SU-DHL-6 (cell line): ENCODE measurements around the gene TRPM8.

Experiments used
- EZH2phosphoT487 ChIP-seq: fragments of 200-600 bp; sonication (generic), shearing (Covaris generic); conservative IDR thresholded peaks from 2 replicates; pipeline ENCODE4 v1.6.1; 2018; ENCODE audit warnings: mild to moderate bottlenecking, antibody characterized with exemption, low read length, moderate library complexity, mixed read lengths
- TF ChIP-seq, protein P1 (sequence below): fragments of 200-600 bp; sonication (generic); IDR thresholded peaks from one replicate; pipeline ENCODE4 v1.5.1; 2017; ENCODE audit warnings: antibody characterized with exemption, mild to moderate bottlenecking, low read length, moderate library complexity; ENCODE audit not compliant: insufficient read depth, poor library complexity, severe bottlenecking

GRCh38 chr2:233929352-233930022 is 12.3 kb downstream of the TRPM8 start:
- TF ChIP-seq, protein P1, sequence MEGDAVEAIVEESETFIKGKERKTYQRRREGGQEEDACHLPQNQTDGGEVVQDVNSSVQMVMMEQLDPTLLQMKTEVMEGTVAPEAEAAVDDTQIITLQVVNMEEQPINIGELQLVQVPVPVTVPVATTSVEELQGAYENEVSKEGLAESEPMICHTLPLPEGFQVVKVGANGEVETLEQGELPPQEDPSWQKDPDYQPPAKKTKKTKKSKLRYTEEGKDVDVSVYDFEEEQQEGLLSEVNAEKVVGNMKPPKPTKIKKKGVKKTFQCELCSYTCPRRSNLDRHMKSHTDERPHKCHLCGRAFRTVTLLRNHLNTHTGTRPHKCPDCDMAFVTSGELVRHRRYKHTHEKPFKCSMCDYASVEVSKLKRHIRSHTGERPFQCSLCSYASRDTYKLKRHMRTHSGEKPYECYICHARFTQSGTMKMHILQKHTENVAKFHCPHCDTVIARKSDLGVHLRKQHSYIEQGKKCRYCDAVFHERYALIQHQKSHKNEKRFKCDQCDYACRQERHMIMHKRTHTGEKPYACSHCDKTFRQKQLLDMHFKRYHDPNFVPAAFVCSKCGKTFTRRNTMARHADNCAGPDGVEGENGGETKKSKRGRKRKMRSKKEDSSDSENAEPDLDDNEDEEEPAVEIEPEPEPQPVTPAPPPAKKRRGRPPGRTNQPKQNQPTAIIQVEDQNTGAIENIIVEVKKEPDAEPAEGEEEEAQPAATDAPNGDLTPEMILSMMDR, result no peak
- TF ChIP-seq EZH2phosphoT487, result no peak
